PC-9 (cell line): Measurements from ENCODE around the gene PTPRG.

ENCODE experiments used
- CTCF ChIP-seq: fragments of 200-600 bp; sonication (generic); conservative IDR thresholded peaks from 2 replicates; pipeline ENCODE4 v1.6.1; 2017; ENCODE audit warnings: mixed run types, antibody characterized with exemption, mild to moderate bottlenecking, moderate library complexity
- EZH2 ChIP-seq: fragments of 200-600 bp; sonication (generic); IDR thresholded peaks from 2 replicates; pipeline ENCODE4 v1.8.0; 2017; ENCODE audit warnings: antibody characterized with exemption, low read depth

- TF ChIP-seq CTCF: no peak
- no peak for TF ChIP-seq EZH2
Observed at GRCh38 chr3:62249484-62249776, 688.1 kb downstream of the PTPRG start.
